ENCODE results near the gene ETS1.

ETS1 gene

GRCh38 chr11:128581561-128582272 lies 5.6 kb downstream of the ETS1 start:
- no peak overlapping the region for H3K4me3 ChIP-seq (ENCODE audit: control insufficient read depth, low read depth, low read length)
- no peak for TF ChIP-seq CTCF (IDR thresholded peaks at IDR 0.05; ENCODE audit: control insufficient read depth, insufficient read depth, low read depth, low read length, missing control alignments)
- DNase-seq (ENCODE audit: low read depth): no peak

- no peak for DNase-seq (ENCODE audit: low read depth)
Measured at GRCh38 chr11:128580612-128581011, 6.7 kb downstream of the ETS1 start.

GRCh38 chr11:128579798-128580504 lies 7.4 kb downstream of the ETS1 start:
- TF ChIP-seq CTCF (IDR thresholded peaks at IDR 0.05; ENCODE audit: control insufficient read depth, insufficient read depth, low read depth, low read length, missing control alignments): no peak
- H3K4me3 ChIP-seq (ENCODE audit: control insufficient read depth, low read depth, low read length): no peak overlapping the region
- DNase-seq (ENCODE audit: low read depth): no peak

More at GRCh38 chr11:128580612-128581011, 6.7 kb downstream of the ETS1 start:
- H3K4me3 ChIP-seq (ENCODE audit: control insufficient read depth, low read depth, low read length): no peak overlapping the region
- TF ChIP-seq CTCF (IDR thresholded peaks at IDR 0.05; ENCODE audit: control insufficient read depth, insufficient read depth, low read depth, low read length, missing control alignments): no peak

GRCh38 chr11:128576555-128576954 lies 10.8 kb downstream of the ETS1 start:
- DNase-seq (ENCODE audit: low read depth): no peak
- H3K4me3 ChIP-seq (ENCODE audit: control insufficient read depth, low read depth, low read length): no peak overlapping the region
- no peak for TF ChIP-seq CTCF (IDR thresholded peaks at IDR 0.05; ENCODE audit: control insufficient read depth, insufficient read depth, low read depth, low read length, missing control alignments)

- DNase-seq (ENCODE audit: low read depth): no peak
- no peak overlapping the region for H3K4me3 ChIP-seq (ENCODE audit: control insufficient read depth, low read depth, low read length)
- no peak for TF ChIP-seq CTCF (IDR thresholded peaks at IDR 0.05; ENCODE audit: control insufficient read depth, insufficient read depth, low read depth, low read length, missing control alignments)
Measured at GRCh38 chr11:128575961-128576350, 11.4 kb downstream of the ETS1 start.

GRCh38 chr11:128575174-128575960 lies 12.0 kb downstream of the ETS1 start:
- no peak overlapping the region for H3K4me3 ChIP-seq (ENCODE audit: control insufficient read depth, low read depth, low read length)

More at GRCh38 chr11:128575174-128575960, 12.0 kb downstream of the ETS1 start:
- TF ChIP-seq CTCF (IDR thresholded peaks at IDR 0.05; ENCODE audit: control insufficient read depth, insufficient read depth, low read depth, low read length, missing control alignments): no peak
- no peak for DNase-seq (ENCODE audit: low read depth)
